Liver (tissue), 9 donors: ENCODE measurements around the gene NCOA3. TPM values are rescaled to one million over a fixed set of nuclear protein-coding genes. Genes with fewer than 3 reads are reported as not detected.
A peak's percentile ranks its signal among the peaks of the same experiment; 100 is the strongest.

Experiments used
- DNase-seq: peaks from one replicate; pipeline ENCODE4 v3.0.0-alpha.2; 2017; ENCODE audit warnings: low spot score
- H3K27ac ChIP-seq, 2 donors: one replicate each; pipeline ENCODE4 v1.7.0; 2013; ENCODE audit warnings: inconsistent platforms in 2 of 2, low read length in 2 of 2, control low read depth in 1 of 2, low read depth in 1 of 2, mild to moderate bottlenecking in 1 of 2
- H3K27me3 ChIP-seq, 4 donors: one replicate each; pipeline versions ENCODE4 v1.6.1 to v1.7.0; 2013; ENCODE audit warnings: low read length in 3 of 4, inconsistent platforms in 1 of 4, mild to moderate bottlenecking in 1 of 4, moderate library complexity in 1 of 4; ENCODE audit not compliant: control insufficient read depth in 4 of 4, insufficient read depth in 4 of 4
- H3K36me3 ChIP-seq, 4 donors: one replicate each; pipeline versions ENCODE4 v1.6.1 to v1.7.0; 2013; ENCODE audit warnings: low read length in 3 of 4, mild to moderate bottlenecking in 3 of 4, low read depth in 1 of 4, moderate library complexity in 1 of 4; ENCODE audit not compliant: control insufficient read depth in 4 of 4, insufficient read depth in 3 of 4
- H3K4me1 ChIP-seq, 4 donors: one replicate each; pipeline versions ENCODE4 v1.6.1 to v1.7.0; 2013; ENCODE audit warnings: low read length in 3 of 4, mild to moderate bottlenecking in 3 of 4, moderate library complexity in 1 of 4; ENCODE audit not compliant: control insufficient read depth in 4 of 4, insufficient read depth in 4 of 4
- H3K4me3 ChIP-seq, 3 donors: one replicate each; pipeline versions ENCODE4 v1.6.1 to v1.7.0; 2013; ENCODE audit warnings: low read length in 3 of 3, control low read depth in 1 of 3, low read depth in 1 of 3, mild to moderate bottlenecking in 1 of 3
- H3K9ac ChIP-seq, 2 donors: one replicate each; pipeline ENCODE4 v1.7.0; 2013; ENCODE audit warnings: low read length in 2 of 2, mild to moderate bottlenecking in 2 of 2, moderate library complexity in 2 of 2, control low read depth in 1 of 2, low read depth in 1 of 2
- H3K9me3 ChIP-seq, 4 donors: one replicate each; pipeline versions ENCODE4 v1.6.1 to v1.7.0; 2013; ENCODE audit warnings: low read length in 3 of 4; ENCODE audit not compliant: control insufficient read depth in 4 of 4
- ATF3 ChIP-seq: IDR thresholded peaks from 2 replicates; pipeline ENCODE4 v1.6.1; 2016; ENCODE audit warnings: antibody characterized with exemption
- FOXA1 ChIP-seq: IDR thresholded peaks from 2 replicates; pipeline ENCODE4 v1.6.1; 2016; ENCODE audit warnings: antibody characterized with exemption
- GABPA ChIP-seq, 2 donors: IDR thresholded peaks in 1 of 2; conservative IDR thresholded peaks in 1 of 2; 2 replicates each; pipeline ENCODE4 v1.6.1; 2016; ENCODE audit warnings: antibody characterized with exemption in 2 of 2, mild to moderate bottlenecking in 1 of 2, moderate library complexity in 1 of 2
- HNF4A ChIP-seq, 2 donors: conservative IDR thresholded peaks; 2 replicates each; pipeline ENCODE4 v1.6.1; 2016; ENCODE audit warnings: antibody characterized with exemption in 2 of 2, mild to moderate bottlenecking in 2 of 2
- HNF4G ChIP-seq: IDR thresholded peaks from 2 replicates; pipeline ENCODE4 v1.6.1; 2016; ENCODE audit warnings: antibody characterized with exemption
- JUND ChIP-seq, 2 donors: IDR thresholded peaks; 2 replicates each; pipeline ENCODE4 v1.6.1; 2016; ENCODE audit warnings: antibody characterized with exemption in 2 of 2
- MAX ChIP-seq: IDR thresholded peaks from 2 replicates; pipeline ENCODE4 v1.6.1; 2016; ENCODE audit warnings: antibody characterized with exemption
- RAD21 ChIP-seq, 2 donors: IDR thresholded peaks; 2 replicates each; pipeline ENCODE4 v1.6.1; 2016; ENCODE audit warnings: antibody characterized with exemption in 2 of 2, mild to moderate bottlenecking in 2 of 2
- REST ChIP-seq: IDR thresholded peaks from 2 replicates; pipeline ENCODE4 v1.6.1; 2016; ENCODE audit warnings: antibody characterized with exemption, mild to moderate bottlenecking
- RXRA ChIP-seq, 2 donors: IDR thresholded peaks; 2 replicates each; pipeline ENCODE4 v1.6.1; 2017 to 2018; ENCODE audit warnings: antibody characterized with exemption in 2 of 2, mild to moderate bottlenecking in 1 of 2
- SP1 ChIP-seq: IDR thresholded peaks from 2 replicates; pipeline ENCODE4 v1.6.1; 2018; ENCODE audit warnings: antibody characterized with exemption, mild to moderate bottlenecking
- TAF1 ChIP-seq: conservative IDR thresholded peaks from 2 replicates; pipeline ENCODE4 v1.6.1; 2016; ENCODE audit warnings: antibody characterized with exemption, mild to moderate bottlenecking
- YY1 ChIP-seq: IDR thresholded peaks from 2 replicates; pipeline ENCODE4 v1.6.1; 2016; ENCODE audit warnings: antibody characterized with exemption, mild to moderate bottlenecking
- WGBS: extraction: QIAGEN DNeasy Blood & Tissue Kit; methylation state at CpG from one replicate; pipeline ENCODE4 v1.1.7; 2013; 5-methylcytosine and 5-hydroxymethylcytosine counted together
- polyA plus RNA-seq, 2 donors: library from polyadenylated mRNA; stranded (reverse) in 1 of 2; unstranded in 1 of 2; fragments of 200-250 nt in 1 of 2; fragments of >200 nt in 1 of 2; fragmentation: Nextera tagmentation in 1 of 2; extraction: Ambion mirVana in 1 of 2; gene quantifications; one replicate each; pipeline versions ENCODE4 v1.2.1 to v1.2.3, GENCODE V29; 2013 to 2015
- total RNA-seq, 2 donors: library from RNA; depleted of rRNA; stranded (reverse); fragments of >200 nt; gene quantifications; one replicate each; pipeline ENCODE4 v1.2.3, GENCODE V29; 2014
- TF ChIP-seq, protein P1 (sequence below): fragments of 150-350 bp; IDR thresholded peaks from 2 replicates; pipeline ENCODE4 v1.5.1; 2017; ENCODE audit warnings: improper control_type of control experiment, low read depth, low read length; ENCODE audit not compliant: missing input control
- TF ChIP-seq, protein P2 (sequence below): IDR thresholded peaks from 2 replicates; pipeline ENCODE4 v1.6.1; 2016; ENCODE audit warnings: antibody characterized with exemption
- donor health status: healthy.
- donor health status: healthy.
- donor health status: healthy.
- donor health status: healthy.
- donor health status: healthy.

The NCOA3 gene
- total and polyA plus RNA-seq, 4 donors: 3.8 to 18.2 (median 8.9) TPM

DNA sequence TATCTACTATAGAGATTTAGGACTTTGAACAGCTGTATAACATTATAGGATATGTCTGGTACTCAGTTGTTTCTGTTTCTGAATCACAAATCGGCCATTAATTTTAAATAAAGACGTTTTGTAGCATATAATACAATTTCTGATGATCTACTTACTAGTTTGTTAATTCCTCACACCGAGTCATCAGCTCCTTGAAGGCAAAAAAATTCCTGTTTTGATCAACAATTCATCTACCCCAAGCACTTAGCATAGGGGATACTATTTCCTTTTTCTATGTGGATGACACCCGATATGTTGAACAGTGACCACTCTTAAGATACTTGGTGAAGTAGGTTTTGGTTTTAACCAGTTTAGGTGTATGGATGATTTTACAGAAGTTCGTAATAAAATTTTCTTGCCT, 107.3 kb downstream of the NCOA3 start:
- no peak overlapping the region for H3K27ac ChIP-seq
- TF ChIP-seq GABPA (IDR thresholded peaks at IDR 0.05 in 1 of 2, conservative IDR thresholded peaks at IDR 0.05 in 1 of 2) (no peak), RAD21 (IDR thresholded peaks at IDR 0.05) (no peak), FOXA1 (no peak), TAF1 (no peak), HNF4A (conservative IDR thresholded peaks at IDR 0.05) (no peak), JUND (IDR thresholded peaks at IDR 0.05) (no peak), REST (no peak), SP1 (no peak), ATF3 (no peak), HNF4G (no peak), YY1 (no peak), MAX (no peak)
- TF ChIP-seq, protein P1, sequence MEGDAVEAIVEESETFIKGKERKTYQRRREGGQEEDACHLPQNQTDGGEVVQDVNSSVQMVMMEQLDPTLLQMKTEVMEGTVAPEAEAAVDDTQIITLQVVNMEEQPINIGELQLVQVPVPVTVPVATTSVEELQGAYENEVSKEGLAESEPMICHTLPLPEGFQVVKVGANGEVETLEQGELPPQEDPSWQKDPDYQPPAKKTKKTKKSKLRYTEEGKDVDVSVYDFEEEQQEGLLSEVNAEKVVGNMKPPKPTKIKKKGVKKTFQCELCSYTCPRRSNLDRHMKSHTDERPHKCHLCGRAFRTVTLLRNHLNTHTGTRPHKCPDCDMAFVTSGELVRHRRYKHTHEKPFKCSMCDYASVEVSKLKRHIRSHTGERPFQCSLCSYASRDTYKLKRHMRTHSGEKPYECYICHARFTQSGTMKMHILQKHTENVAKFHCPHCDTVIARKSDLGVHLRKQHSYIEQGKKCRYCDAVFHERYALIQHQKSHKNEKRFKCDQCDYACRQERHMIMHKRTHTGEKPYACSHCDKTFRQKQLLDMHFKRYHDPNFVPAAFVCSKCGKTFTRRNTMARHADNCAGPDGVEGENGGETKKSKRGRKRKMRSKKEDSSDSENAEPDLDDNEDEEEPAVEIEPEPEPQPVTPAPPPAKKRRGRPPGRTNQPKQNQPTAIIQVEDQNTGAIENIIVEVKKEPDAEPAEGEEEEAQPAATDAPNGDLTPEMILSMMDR: no peak
- TF ChIP-seq, protein P2, sequence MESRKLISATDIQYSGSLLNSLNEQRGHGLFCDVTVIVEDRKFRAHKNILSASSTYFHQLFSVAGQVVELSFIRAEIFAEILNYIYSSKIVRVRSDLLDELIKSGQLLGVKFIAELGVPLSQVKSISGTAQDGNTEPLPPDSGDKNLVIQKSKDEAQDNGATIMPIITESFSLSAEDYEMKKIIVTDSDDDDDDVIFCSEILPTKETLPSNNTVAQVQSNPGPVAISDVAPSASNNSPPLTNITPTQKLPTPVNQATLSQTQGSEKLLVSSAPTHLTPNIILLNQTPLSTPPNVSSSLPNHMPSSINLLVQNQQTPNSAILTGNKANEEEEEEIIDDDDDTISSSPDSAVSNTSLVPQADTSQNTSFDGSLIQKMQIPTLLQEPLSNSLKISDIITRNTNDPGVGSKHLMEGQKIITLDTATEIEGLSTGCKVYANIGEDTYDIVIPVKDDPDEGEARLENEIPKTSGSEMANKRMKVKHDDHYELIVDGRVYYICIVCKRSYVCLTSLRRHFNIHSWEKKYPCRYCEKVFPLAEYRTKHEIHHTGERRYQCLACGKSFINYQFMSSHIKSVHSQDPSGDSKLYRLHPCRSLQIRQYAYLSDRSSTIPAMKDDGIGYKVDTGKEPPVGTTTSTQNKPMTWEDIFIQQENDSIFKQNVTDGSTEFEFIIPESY: no peak
- no peak overlapping the region for H3K9ac ChIP-seq
- H3K4me3 ChIP-seq: no peak overlapping the region
- H3K27me3 ChIP-seq: no peaks in the 10 kb centered on the region
- 95% methylated on average over 5 of the region's 5 CpGs for whole genome bisulfite sequencing
- H3K9me3 ChIP-seq: no peaks in the 10 kb centered on the region
- no peak for DNase-seq
- no peaks in the 10 kb centered on the region for H3K4me1 ChIP-seq
- H3K36me3 ChIP-seq: no peaks in the 10 kb centered on the region

DNA sequence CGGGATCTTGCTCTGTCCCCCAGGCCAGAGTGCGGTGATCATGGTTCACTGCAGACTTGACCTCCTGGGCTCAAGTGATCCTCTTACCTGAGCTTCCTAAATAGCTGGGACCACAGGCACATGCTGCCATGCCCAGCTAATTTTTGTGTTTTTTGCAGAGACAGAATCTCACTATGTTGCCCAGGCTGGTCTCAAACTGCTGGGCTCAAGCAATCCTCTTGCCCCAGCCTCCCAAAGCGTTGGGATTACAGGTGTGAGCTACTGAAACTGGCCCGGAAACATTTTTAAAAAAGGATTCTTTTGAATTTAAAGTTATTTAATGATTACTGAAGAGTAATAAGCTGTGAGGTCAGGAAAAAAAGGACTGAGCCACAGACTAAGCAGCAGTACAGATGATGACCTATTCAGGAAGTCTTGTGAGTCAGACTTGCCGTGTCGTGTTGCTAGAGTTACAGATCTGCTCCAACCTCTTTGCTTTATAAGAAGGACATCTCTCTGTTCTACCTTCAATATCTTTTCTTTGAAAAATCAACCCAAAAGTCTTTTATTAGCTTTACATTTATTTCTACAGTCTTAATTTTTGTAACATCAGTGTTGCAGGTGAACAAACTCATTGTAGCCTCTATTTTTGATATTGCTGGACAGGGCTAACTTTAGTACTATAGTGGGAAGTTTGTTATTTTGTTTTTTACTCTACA, 108.7 kb downstream of the NCOA3 start:
- H3K4me3 ChIP-seq: no peak overlapping the region
- peaks cover 0 to 2% (median 0%) of the 10 kb centered on the region in 4 donors for H3K4me1 ChIP-seq
- TF ChIP-seq RXRA (IDR thresholded peaks at IDR 0.05) (no peak), JUND (IDR thresholded peaks at IDR 0.05) (peak; percentile 60 to 79), REST (no peak)
- no peak overlapping the region for H3K9ac ChIP-seq
- H3K36me3 ChIP-seq: no peaks in the 10 kb centered on the region
- WGBS: 79% methylated on average over 6 of the region's 6 CpGs
- H3K27me3 ChIP-seq: no peaks in the 10 kb centered on the region
- no peak for DNase-seq
- H3K9me3 ChIP-seq: no peaks in the 10 kb centered on the region
- no peak overlapping the region for H3K27ac ChIP-seq
